HCT116 (cell line): ENCODE results near the gene TTL.

Experiments used
- CEBPB ChIP-seq: IDR thresholded peaks from 2 replicates; pipeline ENCODE4 v1.6.1; 2012; ENCODE audit warnings: low read depth
- EGR1 ChIP-seq: IDR thresholded peaks from 2 replicates; pipeline ENCODE4 v1.6.1; 2012; ENCODE audit warnings: low read depth
- EZH2 ChIP-seq: fragments of 200-600 bp; sonication (generic); IDR thresholded peaks from 2 replicates; pipeline ENCODE4 v1.6.1; 2017; ENCODE audit warnings: antibody characterized with exemption, mixed run types
- EZH2phosphoT487 ChIP-seq: fragments of 200-600 bp; IDR thresholded peaks from 2 replicates; pipeline ENCODE4 v1.6.1; 2018; ENCODE audit warnings: antibody characterized with exemption, borderline replicate concordance
- POLR2A ChIP-seq: IDR thresholded peaks from 2 replicates; pipeline ENCODE4 v1.7.0; 2011; ENCODE audit warnings: borderline replicate concordance; ENCODE audit not compliant: insufficient read depth, insufficient read length; ENCODE audit errors: extremely low read depth
- RAD21 ChIP-seq: IDR thresholded peaks from 2 replicates; pipeline ENCODE4 v1.6.1; 2012; ENCODE audit warnings: low read depth, mild to moderate bottlenecking
- SIN3A ChIP-seq: IDR thresholded peaks from 2 replicates; pipeline ENCODE4 v1.6.1; 2012; ENCODE audit warnings: low read depth
- TCF7L2 ChIP-seq: IDR thresholded peaks from 2 replicates; pipeline ENCODE4 v1.7.0; 2011; ENCODE audit warnings: borderline replicate concordance, inconsistent platforms; ENCODE audit not compliant: insufficient read depth, insufficient read length; ENCODE audit errors: extremely low read depth
- ZNF274 ChIP-seq: fragments of 200-500 bp; sonication (Bioruptor generic); IDR thresholded peaks from 2 replicates; pipeline ENCODE4 v1.6.1; 2014; ENCODE audit warnings: mild to moderate bottlenecking, low read depth, low read length, inconsistent platforms
- TF ChIP-seq, protein P1 (sequence below), 3 experiments: fragments of 200-600 bp in 1 of 3; sonication (generic) in 1 of 3; IDR thresholded peaks in 2 of 3; conservative IDR thresholded peaks in 1 of 3; 2 replicates each; pipeline ENCODE4 v1.5.1; 2012 to 2017; ENCODE audit warnings: low read depth in 2 of 3, low read length in 2 of 3, antibody characterized with exemption in 1 of 3, borderline replicate concordance in 1 of 3, control low read depth in 1 of 3, mild to moderate bottlenecking in 1 of 3, mixed read lengths in 1 of 3, mixed run types in 1 of 3, moderate library complexity in 1 of 3; ENCODE audit not compliant: insufficient read depth in 1 of 3
- TF ChIP-seq, protein P2 (sequence below): IDR thresholded peaks from 2 replicates; pipeline ENCODE4 v1.6.1; 2012
- TF ChIP-seq, protein P3 (sequence below): IDR thresholded peaks from 2 replicates; pipeline ENCODE4 v1.6.1; 2012

DNA sequence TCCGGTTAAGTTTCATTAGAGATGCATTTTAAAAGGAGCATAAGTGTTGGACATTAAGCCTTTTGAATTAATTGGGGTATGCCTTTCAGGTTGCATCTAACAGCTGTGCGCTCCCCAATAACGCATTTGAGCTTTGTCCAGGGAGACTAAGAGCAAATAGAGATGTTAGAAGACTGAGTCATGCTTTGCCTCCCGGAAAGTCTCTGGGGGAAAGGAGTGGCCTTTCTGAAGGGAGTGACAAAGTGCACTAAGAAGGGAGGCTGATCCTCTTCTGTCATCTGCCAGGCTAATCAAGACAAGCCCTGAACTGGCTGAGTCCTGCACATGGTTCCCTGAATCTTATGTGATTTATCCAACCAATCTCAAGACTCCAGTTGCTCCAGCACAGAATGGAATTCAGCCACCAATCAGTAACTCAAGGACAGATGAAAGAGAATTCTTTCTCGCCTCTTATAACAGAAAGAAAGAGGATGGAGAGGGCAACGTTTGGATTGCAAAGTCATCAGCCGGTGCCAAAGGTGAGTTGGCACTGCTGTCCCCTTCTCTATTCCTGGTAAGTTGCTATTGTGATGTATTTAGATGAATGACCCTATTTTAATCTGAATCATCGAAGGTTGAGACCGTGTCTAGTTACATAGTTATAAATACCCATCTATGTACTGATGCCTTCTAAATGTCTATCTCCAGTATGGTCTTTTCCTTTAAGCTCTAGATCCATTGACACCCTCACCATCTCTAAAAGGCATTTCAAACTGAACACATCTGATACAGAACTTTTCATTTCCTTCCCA, 12.1 kb downstream of the TTL start:
- no peak for TF ChIP-seq ZNF274
- TF ChIP-seq, protein P1, sequence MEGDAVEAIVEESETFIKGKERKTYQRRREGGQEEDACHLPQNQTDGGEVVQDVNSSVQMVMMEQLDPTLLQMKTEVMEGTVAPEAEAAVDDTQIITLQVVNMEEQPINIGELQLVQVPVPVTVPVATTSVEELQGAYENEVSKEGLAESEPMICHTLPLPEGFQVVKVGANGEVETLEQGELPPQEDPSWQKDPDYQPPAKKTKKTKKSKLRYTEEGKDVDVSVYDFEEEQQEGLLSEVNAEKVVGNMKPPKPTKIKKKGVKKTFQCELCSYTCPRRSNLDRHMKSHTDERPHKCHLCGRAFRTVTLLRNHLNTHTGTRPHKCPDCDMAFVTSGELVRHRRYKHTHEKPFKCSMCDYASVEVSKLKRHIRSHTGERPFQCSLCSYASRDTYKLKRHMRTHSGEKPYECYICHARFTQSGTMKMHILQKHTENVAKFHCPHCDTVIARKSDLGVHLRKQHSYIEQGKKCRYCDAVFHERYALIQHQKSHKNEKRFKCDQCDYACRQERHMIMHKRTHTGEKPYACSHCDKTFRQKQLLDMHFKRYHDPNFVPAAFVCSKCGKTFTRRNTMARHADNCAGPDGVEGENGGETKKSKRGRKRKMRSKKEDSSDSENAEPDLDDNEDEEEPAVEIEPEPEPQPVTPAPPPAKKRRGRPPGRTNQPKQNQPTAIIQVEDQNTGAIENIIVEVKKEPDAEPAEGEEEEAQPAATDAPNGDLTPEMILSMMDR (IDR thresholded peaks at IDR 0.05 in 2 of 3, conservative IDR thresholded peaks at IDR 0.05 in 1 of 3; ENCODE audit: borderline replicate concordance in 1 of 3, insufficient read depth in 1 of 3, low read depth in 2 of 3, low read length in 2 of 3): no peak
- TF ChIP-seq CEBPB: no peak; the same call in 1 of the 2 replicates
- TF ChIP-seq EZH2phosphoT487: no peak
- no peak for TF ChIP-seq POLR2A
- TF ChIP-seq TCF7L2: no peak
- TF ChIP-seq SIN3A: no peak
- TF ChIP-seq, protein P2, sequence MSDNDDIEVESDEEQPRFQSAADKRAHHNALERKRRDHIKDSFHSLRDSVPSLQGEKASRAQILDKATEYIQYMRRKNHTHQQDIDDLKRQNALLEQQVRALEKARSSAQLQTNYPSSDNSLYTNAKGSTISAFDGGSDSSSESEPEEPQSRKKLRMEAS: peak; percentile 41; the same call in 1 of the 2 replicates
- TF ChIP-seq, protein P3, sequence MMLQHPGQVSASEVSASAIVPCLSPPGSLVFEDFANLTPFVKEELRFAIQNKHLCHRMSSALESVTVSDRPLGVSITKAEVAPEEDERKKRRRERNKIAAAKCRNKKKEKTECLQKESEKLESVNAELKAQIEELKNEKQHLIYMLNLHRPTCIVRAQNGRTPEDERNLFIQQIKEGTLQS: no peak
- TF ChIP-seq RAD21: no peak
- no peak for TF ChIP-seq EGR1
- TF ChIP-seq EZH2: no peak
